ENCODE measurements around the gene KCTD18.

DNA sequence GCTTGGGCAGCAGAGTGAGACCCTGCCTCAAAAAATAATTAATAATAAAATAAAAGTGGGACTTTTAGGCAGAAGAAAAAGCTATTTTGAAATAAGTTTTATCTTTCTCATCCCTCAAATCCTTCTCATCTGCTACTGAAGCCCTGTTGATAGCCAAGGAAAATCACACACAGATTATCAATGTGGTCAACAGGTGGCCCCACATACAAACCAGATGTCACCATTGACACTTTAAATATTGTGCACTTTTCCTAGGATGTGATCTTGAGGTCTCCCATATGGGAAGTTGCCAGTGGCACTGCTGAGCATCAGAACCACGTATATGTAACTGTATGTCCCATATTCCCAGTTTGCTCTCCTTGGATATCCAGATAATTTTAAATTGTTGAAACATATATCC lies 64.6 kb downstream of the KCTD18 start:
- no peak for TF ChIP-seq ZFX (IDR thresholded peaks at IDR 0.05; ENCODE audit: borderline replicate concordance)
- TF ChIP-seq, protein P1, sequence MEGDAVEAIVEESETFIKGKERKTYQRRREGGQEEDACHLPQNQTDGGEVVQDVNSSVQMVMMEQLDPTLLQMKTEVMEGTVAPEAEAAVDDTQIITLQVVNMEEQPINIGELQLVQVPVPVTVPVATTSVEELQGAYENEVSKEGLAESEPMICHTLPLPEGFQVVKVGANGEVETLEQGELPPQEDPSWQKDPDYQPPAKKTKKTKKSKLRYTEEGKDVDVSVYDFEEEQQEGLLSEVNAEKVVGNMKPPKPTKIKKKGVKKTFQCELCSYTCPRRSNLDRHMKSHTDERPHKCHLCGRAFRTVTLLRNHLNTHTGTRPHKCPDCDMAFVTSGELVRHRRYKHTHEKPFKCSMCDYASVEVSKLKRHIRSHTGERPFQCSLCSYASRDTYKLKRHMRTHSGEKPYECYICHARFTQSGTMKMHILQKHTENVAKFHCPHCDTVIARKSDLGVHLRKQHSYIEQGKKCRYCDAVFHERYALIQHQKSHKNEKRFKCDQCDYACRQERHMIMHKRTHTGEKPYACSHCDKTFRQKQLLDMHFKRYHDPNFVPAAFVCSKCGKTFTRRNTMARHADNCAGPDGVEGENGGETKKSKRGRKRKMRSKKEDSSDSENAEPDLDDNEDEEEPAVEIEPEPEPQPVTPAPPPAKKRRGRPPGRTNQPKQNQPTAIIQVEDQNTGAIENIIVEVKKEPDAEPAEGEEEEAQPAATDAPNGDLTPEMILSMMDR (IDR thresholded peaks at IDR 0.05), result no peak

Measured in 22Rv1 (cell line).